HG03103 (cell line): ENCODE results near the gene ARHGEF3.

Experiments
- ATAC-seq: cut with Tn5 transposase; IDR thresholded peaks from one replicate; pipeline ENCODE4 v1.9.1; 2021; ENCODE audit warnings: low read depth; ENCODE audit not compliant: unreplicated experiment

ARHGEF3 gene

DNA sequence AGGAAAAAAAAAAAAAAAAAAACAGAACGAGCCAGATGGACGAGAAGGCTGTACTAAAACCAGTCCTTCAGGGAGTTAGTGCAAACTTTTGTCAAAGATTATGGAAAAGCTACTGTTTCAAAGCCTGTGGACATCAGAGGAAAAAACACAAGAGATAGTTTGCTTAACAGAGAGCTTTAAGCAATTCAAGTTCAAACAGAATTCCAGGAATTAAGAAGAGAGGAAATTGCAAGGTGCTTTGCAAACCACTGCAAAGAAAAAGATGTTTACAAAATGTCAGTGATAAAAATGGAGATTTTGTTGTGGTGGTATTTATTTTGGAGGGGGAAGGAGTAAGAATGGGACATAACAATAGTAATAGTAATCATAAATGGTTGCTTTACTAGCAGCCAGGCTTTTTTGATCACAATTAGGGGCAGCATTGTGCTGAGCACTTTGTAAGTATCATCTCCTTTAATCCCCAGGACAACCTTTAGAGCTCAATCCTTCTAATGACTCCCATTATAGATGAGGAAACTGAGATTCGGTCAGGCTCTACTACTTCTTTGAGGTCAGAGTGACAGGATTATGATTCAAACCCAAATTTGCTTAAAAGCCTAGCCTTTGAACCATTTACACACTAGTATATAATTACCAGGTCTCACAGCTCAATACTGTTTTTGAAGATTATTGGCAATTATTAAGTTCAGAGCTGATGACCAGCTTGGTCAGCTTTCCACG, 22.4 kb upstream of the ARHGEF3 start:
- no peak for ATAC-seq

DNA sequence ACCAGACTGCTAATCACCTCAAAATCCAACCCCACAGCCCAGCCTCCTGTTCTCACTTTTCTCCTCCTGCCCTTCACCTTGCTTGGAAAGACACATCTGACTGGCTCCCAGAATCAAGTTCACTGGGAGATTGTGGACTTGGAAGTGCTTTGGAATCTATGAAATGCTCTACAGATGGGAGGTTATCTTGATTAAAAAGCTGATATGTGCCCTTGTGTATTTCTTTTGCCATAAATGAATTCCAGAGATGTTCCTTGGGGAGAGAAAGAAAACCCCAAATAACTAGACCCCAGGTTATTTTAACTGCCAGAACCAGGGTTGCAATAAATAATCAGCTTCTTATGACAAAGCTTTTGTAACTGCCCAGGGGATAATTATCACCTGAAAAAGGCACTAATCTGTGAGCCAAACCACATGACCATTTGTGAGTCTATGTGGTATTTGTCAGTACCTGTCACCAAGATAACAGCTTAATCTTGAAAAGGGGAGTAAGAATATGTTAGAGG, 21.7 kb upstream of the ARHGEF3 start:
- ATAC-seq: no peak

DNA sequence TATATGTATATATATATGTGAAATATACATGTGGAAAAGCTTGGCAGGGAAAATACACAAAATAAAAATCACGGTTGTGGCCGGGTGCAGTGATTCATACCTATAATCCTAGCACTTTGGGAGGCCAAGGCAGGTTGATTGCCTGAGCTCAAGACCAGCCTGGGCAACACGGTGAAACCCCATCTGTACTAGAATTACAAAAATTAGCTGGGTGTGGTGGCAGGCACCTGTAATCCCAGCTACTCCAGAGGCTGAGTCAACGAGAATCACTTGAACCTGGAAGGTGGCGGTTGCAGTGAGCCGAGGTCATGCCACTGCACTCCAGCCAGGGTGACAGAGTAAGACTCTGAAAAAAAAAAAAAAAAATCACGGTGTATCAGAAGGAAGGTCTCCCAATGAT, 20.8 kb upstream of the ARHGEF3 start:
- no peak for ATAC-seq

- no peak for ATAC-seq
Measured at GRCh38 chr3:56819016-56819809, 17.5 kb upstream of the ARHGEF3 start.

DNA sequence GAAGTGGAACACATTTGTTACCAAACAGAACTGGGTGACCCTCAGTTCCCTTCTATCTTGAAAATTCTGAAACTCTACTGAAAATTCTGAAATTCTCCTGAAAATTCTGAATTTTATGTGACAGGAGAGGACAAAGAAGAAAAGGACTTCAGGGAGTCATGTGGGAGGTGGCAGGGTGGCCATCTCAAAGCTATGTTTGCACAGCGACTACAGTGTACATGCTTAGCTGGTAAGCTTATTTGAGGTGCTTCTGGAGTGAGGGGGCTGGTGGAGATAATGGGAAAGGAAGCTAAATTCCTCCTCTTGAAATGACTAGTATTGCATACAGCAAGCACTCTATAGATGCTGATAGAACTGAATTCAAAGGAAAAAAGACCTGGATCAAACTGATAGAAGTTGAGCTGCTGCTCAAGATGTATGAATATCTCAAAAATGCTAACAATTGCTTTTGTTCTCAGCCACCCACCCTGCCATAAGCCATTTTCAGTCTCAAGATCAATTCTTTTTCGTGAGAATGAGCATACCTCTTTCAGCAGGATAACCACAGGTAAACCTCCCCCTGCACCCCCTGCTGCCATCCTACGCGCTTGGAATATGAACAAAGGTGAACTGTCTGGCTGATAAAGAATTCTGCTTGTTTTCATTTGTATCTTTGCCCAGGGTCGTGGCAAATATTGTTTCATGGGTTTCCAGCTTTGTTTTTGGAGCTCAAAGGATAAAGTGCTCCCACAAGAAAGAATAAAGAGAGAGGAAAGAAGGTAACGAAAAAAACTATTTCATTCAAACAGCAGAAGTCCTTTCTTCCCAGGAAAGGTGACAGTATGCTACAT, 16.6 kb upstream of the ARHGEF3 start:
- no peak for ATAC-seq

DNA sequence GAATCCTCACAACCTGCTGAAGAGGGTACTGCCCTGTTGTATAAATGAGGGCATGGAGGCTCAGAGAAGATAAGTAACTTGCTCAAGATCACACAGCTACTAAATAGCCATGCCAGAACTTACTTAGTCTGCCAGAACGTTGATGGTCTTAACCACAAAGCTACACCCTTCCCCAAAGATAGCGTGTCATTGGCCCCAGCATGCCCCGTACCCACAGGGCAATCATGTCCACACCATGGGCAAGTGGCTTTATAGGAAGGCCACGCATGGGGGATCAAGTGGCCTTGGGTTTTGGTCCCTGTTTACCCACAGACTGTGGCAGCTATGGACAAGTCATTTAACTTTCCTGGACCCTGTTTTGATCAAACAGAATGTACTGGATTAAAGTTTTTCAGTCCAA, 15.9 kb upstream of the ARHGEF3 start:
- no peak for ATAC-seq

DNA sequence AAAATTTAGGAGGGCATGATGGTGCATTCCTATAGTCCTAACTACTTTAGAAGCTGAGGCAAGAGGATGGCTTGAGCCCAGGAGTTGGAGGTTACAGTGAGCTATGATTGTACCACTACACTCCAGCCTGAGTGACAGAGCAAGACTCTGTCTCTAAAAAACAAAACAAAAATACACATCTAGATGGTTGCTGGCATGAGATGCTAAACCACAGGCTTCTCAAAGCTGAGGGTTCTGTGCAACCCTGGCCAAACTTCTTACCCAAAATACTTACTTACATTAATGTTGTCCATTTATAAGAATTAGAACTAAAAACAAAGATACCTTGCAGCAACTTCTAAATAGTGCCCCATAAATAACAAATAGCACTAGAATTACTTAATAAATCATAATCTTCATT, 14.3 kb upstream of the ARHGEF3 start:
- ATAC-seq: no peak

DNA sequence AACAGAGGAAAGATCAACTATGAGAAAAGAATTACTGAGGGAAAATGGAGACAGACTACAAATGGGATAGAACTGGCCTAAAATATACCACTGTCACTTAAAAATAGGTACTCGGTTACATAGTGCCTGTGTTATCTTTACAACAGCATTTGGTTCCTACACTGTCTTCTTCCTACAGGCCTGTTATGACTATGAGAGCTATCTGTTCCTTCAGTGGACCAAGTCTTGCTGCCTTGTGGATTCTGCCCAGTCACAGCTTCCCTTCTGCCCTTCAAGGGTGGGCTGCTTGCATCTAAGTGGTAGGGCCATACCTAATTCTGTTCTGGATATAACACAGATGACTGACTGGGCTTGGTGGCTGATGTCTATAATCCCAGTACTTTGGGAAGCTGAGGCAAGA, 13.8 kb upstream of the ARHGEF3 start:
- no peak for ATAC-seq

DNA sequence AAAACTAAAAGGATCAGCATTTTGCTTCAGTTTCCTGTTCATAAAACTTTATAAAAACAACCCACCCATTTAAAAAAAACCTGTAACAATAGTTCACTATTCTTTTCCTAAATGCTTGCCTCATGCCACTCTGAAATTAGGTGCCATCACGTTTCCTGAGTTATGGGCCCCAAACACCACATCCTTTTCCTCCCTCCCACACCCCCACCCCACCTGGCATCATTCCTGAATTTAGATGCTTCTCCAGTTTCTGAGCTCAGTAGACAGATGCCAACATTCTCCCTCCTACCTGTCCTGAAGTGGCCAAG, 11.9 kb upstream of the ARHGEF3 start:
- no peak for ATAC-seq

DNA sequence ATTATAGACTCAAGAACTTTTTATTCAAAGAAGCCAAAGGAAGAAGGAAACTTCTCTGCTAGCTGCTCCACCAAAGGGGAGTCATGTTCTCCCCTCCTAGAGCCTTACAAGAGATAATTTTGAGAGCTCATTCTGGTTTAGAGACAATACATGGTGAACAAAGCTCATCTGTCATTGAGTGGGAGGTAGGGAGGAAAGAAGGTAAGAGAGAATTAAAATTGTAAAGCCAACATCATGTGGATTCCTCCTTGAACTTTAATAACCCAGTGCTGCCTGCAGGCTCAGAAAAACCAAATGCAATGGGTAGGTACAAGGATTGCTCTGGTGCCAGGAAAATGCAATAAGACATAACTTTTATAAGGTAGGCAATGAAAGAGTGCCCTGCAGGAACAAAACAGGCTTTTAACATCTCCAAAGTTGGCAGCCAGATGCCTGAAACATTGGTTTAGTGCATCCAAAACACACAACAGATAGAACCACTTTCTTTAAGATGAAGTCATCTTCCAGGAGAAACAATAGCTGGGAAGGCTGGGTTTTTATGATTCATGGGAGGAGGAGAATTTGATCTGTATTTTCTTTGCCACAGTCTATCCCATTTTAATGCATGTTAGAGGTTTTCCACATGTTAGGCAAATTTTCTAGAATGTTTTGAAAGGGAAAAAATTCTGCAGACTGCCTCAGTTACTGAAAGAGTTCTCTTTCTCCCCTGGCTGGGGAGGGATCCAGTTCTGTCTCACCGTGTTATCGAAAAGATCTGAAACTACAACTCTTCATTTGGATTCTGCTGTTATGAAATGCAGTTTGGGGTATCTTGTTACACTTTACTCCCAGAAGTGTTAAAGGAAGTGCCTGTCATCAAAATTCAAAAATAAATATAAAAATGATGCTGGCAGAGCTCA, 11.3 kb upstream of the ARHGEF3 start:
- no peak for ATAC-seq

GRCh38 chr3:56811546-56812202, 9.9 kb upstream of the ARHGEF3 start:
- no peak for ATAC-seq

DNA sequence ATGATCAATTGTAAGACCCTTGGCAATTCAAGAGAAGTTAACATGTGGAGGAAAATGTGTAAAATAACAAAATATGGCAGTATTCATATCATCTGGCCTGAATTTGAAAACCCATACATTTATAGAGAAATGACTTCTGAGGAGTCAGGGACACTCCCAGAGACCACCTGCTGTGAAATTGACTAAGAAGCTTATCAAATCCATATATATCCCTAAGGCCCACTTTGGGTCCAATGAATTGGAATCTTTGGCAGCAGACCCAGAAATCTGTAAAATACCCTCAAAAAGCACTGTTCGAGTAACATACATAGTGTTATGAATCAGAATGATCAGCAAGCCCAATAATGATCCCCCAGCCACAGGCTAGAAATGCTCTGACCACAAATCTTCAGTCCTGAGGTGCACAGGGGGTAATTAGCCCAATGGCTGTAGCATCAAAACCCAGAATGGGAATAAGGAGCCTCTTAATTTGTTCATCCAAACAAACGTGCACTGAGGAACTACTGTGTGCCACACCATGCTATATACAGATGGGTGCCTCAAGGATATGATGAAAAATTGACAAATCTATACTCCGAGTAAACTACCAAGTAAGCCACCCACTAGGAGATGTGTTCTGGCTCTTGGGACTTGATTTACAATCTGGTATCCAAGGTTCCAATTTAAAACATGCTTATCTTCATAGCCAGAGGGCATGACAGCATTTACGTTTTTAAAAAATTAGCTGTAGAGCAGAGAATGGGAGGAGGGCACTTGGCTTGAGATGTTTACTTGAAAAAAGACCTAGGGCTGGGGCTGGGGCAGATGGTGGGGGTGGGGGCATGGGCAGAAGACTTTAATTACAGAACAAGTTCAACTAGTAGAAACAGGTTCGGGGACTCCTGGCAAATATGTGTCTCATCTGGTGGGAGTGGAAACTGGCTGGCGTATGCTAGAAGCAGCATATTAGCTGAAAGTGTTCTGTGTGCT, 9.1 kb upstream of the ARHGEF3 start:
- ATAC-seq: no peak

GRCh38 chr3:56806407-56806806, 4.7 kb upstream of the ARHGEF3 start:
- no peak for ATAC-seq

DNA sequence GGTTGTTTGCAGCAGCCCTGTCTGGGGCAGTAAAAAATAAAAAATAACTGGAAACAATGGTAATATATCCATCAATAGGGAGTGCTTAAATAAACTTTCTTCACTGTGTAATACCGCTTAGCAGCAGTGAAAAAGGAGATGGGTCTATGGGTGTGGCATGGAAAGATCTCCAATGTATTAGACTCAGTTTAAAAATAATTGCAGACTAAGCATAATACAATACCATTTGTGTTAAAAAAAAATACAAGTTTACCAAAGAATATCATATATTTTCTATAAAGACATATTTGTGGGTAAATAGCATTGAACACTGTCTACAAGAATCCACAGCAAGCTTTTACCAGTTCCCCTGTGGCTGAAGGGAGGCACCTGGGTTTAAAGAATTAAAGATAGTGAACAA, 1.0 kb upstream of the ARHGEF3 start:
- ATAC-seq: no peak

GRCh38 chr3:56802378-56802745, 613 bp upstream of the ARHGEF3 start:
- ATAC-seq: no peak

DNA sequence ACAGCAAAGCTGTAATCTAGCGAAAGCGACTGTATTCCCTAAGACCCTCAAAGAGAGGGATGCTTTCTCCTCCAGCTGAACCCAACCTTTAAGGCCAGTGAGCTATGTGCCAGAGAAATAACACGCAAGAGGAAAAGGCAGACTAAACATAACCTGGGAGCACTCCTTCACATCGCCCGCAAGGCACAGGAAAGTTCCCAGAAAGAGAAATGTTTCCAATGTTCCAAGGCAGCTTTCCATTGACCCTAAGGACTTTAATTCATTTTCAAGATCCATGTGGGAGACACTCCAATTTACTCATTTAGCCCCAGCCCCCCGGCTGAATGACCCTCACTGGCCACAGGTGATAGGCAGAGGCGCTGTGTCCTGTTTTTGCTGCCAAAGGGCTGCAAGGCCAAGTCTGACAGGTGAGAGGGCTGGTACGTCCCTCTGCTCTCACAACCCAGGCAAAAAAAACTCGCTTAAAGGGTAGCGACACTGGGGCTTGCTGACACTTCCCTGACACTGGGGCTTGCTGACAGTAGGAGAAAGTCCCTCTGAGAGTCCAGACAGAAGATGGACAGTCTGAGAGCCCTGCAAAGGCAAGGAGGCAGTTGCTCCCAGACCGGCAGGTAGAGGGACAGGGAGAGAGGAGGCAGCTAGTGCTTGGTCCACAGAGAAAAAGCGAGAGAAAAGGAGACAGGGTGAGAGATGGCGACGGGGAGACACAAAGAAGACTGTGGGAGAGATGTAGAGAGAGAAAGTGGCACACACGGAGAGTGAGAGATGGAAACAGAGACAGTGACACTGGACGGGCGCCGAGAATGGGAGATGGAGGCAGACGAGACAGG, 702 bp downstream of the ARHGEF3 start:
- no peak for ATAC-seq

DNA sequence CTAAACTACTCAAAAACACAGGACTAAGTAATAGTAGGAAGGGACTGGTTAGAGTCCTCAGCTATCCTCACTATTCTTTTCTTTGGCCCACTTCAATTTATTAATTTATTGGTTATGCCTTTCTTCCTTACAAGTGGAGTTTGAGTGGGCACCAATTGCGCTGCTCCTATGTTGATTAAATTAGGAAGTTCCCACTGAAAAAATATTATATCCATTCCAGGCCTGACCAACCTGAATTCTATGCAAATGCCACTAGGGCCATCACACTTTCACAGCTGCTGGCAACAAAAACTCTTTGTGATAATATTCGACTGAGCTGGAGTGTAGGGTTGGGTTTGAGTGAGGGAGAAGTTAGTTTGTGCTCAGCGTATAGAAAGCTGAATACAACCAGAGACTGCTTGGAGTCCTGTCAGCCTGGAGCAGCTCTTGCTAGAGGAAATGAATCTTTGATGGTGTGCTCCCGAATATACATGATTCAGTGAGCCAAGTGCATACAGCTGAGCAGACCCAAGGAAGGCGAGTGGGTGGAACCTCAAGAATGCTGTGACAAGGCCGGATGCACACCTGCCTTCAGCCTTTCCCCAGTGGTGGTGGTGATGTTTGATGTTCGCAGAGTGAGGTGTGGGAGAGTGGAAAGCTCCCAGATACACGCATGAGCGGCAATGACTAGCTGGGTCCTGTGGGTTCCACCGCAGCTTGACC, 1.5 kb downstream of the ARHGEF3 start:
- no peak for ATAC-seq
